HCT116 (cell line): ENCODE data around the gene MYO1E. TPM values are rescaled to one million over a fixed set of nuclear protein-coding genes. Genes with fewer than 3 reads are reported as not detected.

ENCODE experiments used
- ATAC-seq: fragments of 200-7000 bp; cut with Tn5 transposase; 2 replicates; pipeline ENCODE4 v1.9.1; 2020; ENCODE audit warnings: mild to moderate bottlenecking, moderate library complexity
- BruUV-seq: library from RNA; stranded (reverse); fragments of 400-500 nt; replicated peaks from 2 replicates; lab custom pipeline; 2021; lab: Mats Ljungman, UMichigan
- CTCF ChIA-PET: fragments of 300-600 bp; sonication (Branson Sonifier 250); formaldehyde crosslinking; loops from one replicate; lab custom pipeline; 2021; ENCODE audit warnings: antibody characterized with exemption; lab: Charles Lee
- POLR2A ChIA-PET: fragments of 300-600, 350-600 bp; sonication (Branson Sonifier 250); formaldehyde crosslinking; loops from one replicate; lab custom pipeline; 2021; ENCODE audit warnings: antibody characterized with exemption; lab: Charles Lee
- RAD21 ChIA-PET, 2 experiments: fragments of 300-600 bp; sonication (Branson Sonifier 250); formaldehyde crosslinking; loops; one replicate each; lab custom pipeline; 2023; ENCODE audit warnings: low total read pairs in 2 of 2; ENCODE audit not compliant: uncharacterized antibody in 2 of 2, unreplicated experiment in 2 of 2, low non-redundant PET in 1 of 2; lab: Charles Lee
- DNase-seq: peaks from one replicate; pipeline ENCODE4 v3.0.0-alpha.2; 2010; ENCODE audit warnings: low read depth, low spot score
- H2AFZ ChIP-seq: fragments of 200-600 bp; shearing (Covaris generic), sonication (generic); 2 replicates; pipeline ENCODE4 v1.6.1; 2017; ENCODE audit warnings: low read depth, mixed run types, mixed read lengths, antibody characterized with exemption, low read length; ENCODE audit not compliant: poor library complexity, severe bottlenecking
- H3K27ac ChIP-seq: 2 replicates; pipeline ENCODE4 v1.5.1; 2012; ENCODE audit warnings: low read depth, low read length
- H3K27me3 ChIP-seq: fragments of 200-600 bp; sonication (generic); 2 replicates; pipeline ENCODE4 v1.6.1; 2016; ENCODE audit warnings: mixed run types, low read length, mixed read lengths; ENCODE audit not compliant: insufficient read depth
- H3K36me3 ChIP-seq, 2 experiments: fragments of 200-500 bp in 1 of 2; fragments of 200-600 bp in 1 of 2; sonication (Bioruptor generic) in 1 of 2; sonication (generic) in 1 of 2; 2 replicates each; pipeline versions ENCODE4 v1.5.1 to v1.6.1; 2014 to 2016; ENCODE audit warnings: low read length in 2 of 2, inconsistent platforms in 1 of 2, mixed read lengths in 1 of 2, mixed run types in 1 of 2; ENCODE audit not compliant: insufficient read depth in 2 of 2, control insufficient read depth in 1 of 2
- H3K4me1 ChIP-seq, 2 experiments: fragments of 200-600 bp in 1 of 2; sonication (generic) in 1 of 2; 2 replicates each; pipeline versions ENCODE4 v1.5.1 to v1.6.1; 2012 to 2017; ENCODE audit warnings: low read length in 2 of 2, inconsistent platforms in 1 of 2, mild to moderate bottlenecking in 1 of 2, mixed read lengths in 1 of 2, mixed run types in 1 of 2, moderate library complexity in 1 of 2; ENCODE audit not compliant: insufficient read depth in 2 of 2, control insufficient read depth in 1 of 2
- H3K4me2 ChIP-seq: fragments of 200-600 bp; sonication (generic); 2 replicates; pipeline ENCODE4 v1.6.1; 2017; ENCODE audit warnings: mixed run types, low read length, mixed read lengths
- H3K4me3 ChIP-seq, 2 experiments: fragments of 200-600 bp in 1 of 2; sonication (generic) in 1 of 2; replicated peaks in 1 of 2; 2 replicates each; pipeline ENCODE4 v1.5.1; 2011 to 2016; ENCODE audit warnings: low read length in 2 of 2, control low read depth in 1 of 2, low read depth in 1 of 2, mild to moderate bottlenecking in 1 of 2, mixed read lengths in 1 of 2, mixed run types in 1 of 2
- H3K79me2 ChIP-seq: fragments of 200-600 bp; sonication (generic); 2 replicates; pipeline ENCODE4 v1.6.1; 2017; ENCODE audit warnings: mild to moderate bottlenecking, mixed run types, low read length, moderate library complexity, mixed read lengths; ENCODE audit not compliant: insufficient read depth
- H3K9ac ChIP-seq: fragments of 200-600 bp; sonication (generic); 2 replicates; pipeline ENCODE4 v1.6.1; 2016; ENCODE audit warnings: low read length, mixed read lengths
- H3K9me2 ChIP-seq: fragments of 200-600 bp; sonication (generic), shearing (Covaris generic); 2 replicates; pipeline ENCODE4 v1.6.1; 2017; ENCODE audit warnings: mixed run types, mild to moderate bottlenecking, moderate library complexity; ENCODE audit not compliant: insufficient read depth
- H3K9me3 ChIP-seq, 2 experiments: fragments of 200-500 bp in 1 of 2; fragments of 200-600 bp in 1 of 2; sonication (Bioruptor generic) in 1 of 2; sonication (generic) in 1 of 2; 2 replicates each; pipeline ENCODE4 v1.6.1; 2014 to 2017; ENCODE audit warnings: low read length in 2 of 2, mixed read lengths in 2 of 2, inconsistent platforms in 1 of 2, low read depth in 1 of 2, mild to moderate bottlenecking in 1 of 2, mixed run types in 1 of 2, moderate library complexity in 1 of 2; ENCODE audit not compliant: control insufficient read depth in 1 of 2, insufficient read depth in 1 of 2
- H4K20me1 ChIP-seq: fragments of 200-600 bp; sonication (generic), shearing (Covaris generic); 2 replicates; pipeline ENCODE4 v1.6.1; 2017; ENCODE audit warnings: mixed run types, mild to moderate bottlenecking, moderate library complexity; ENCODE audit not compliant: insufficient read depth
- EZH2 ChIP-seq: fragments of 200-600 bp; sonication (generic); IDR thresholded peaks from 2 replicates; pipeline ENCODE4 v1.6.1; 2017; ENCODE audit warnings: antibody characterized with exemption, mixed run types
- FOSL1 ChIP-seq: IDR thresholded peaks from 2 replicates; pipeline ENCODE4 v1.6.1; 2012; ENCODE audit warnings: low read depth
- MAX ChIP-seq: IDR thresholded peaks from 2 replicates; pipeline ENCODE4 v1.6.1; 2012
- RAD21 ChIP-seq: IDR thresholded peaks from 2 replicates; pipeline ENCODE4 v1.6.1; 2012; ENCODE audit warnings: low read depth, mild to moderate bottlenecking
- SP1 ChIP-seq: IDR thresholded peaks from 2 replicates; pipeline ENCODE4 v1.6.1; 2012; ENCODE audit warnings: low read depth
- SRF ChIP-seq: IDR thresholded peaks from 2 replicates; pipeline ENCODE4 v1.6.1; 2012; ENCODE audit warnings: low read depth
- ZBTB33 ChIP-seq: IDR thresholded peaks from 2 replicates; pipeline ENCODE4 v1.6.1; 2011; ENCODE audit warnings: mild to moderate bottlenecking, low read length, moderate library complexity; ENCODE audit not compliant: insufficient replicate concordance; ENCODE audit errors: extremely low read depth
- ZNF274 ChIP-seq: fragments of 200-500 bp; sonication (Bioruptor generic); IDR thresholded peaks from 2 replicates; pipeline ENCODE4 v1.6.1; 2014; ENCODE audit warnings: mild to moderate bottlenecking, low read depth, low read length, inconsistent platforms
- intact Hi-C: fragments of 100-400 bp; cut with micrococcal nuclease; formaldehyde crosslinking; loops from 2 replicates; pipeline ENCODE4 v1.10.0; 2022
- total RNA-seq: library from RNA; stranded (reverse); gene quantifications from one replicate; pipeline ENCODE4 v1.2.1, GENCODE V29; 2021; ENCODE audit not compliant: unreplicated experiment

MYO1E gene
- total RNA-seq, 1 experiment from 2014 or later = 182 TPM

- TSS peak; percentile 92 for BruUV-seq
- ChIA-PET POLR2A (interaction anchor here (0.7 to 1.6 kb wide), 5 partner anchors 8 to 158 kb away, joined by 3 to 5 read pairs (median 4); partner anchors contain the start of gene MYO1E), RAD21 (interaction anchor here in 1 of 2 experiments (0.7 kb wide), 1 partner anchor 72 kb away, joined by 3 read pairs; no protein-coding TSS in a partner anchor), CTCF (interaction anchor here (0.8 kb wide), 1 partner anchor 21 kb away, joined by 4 read pairs; no protein-coding TSS in a partner anchor)
- intact Hi-C loops = loop anchor here (1.0 kb wide), 1 partner anchor 74 kb away; no protein-coding TSS in a partner anchor
- no peaks in the 10 kb centered on the region for H3K9me2 ChIP-seq
- TF ChIP-seq ZNF274 (no peak), ZBTB33 (no peak), EZH2 (no peak), SP1 (no peak), MAX (no peak), SRF (peak; percentile 47; the same call in 1 of the 2 replicates), FOSL1 (no peak), RAD21 (0 out of 2 replicates have a peak, but pooled peaks have one; percentile 1)
- peak overlapping the region; percentile 8 to 44; a peak in 3 of 4 replicates for H3K4me3 ChIP-seq
- peak overlapping the region; percentile 65 for H3K9ac ChIP-seq
- H3K4me2 ChIP-seq = peak overlapping the region; percentile 73
- peak overlapping the region; percentile 62 for H3K27ac ChIP-seq
- ATAC-seq (no peak), DNase-seq (no peak)
- peaks cover 78 to 99% of the 10 kb centered on the region in 2 experiments for H3K4me1 ChIP-seq
- H3K79me2 ChIP-seq = peaks cover 66% of the 10 kb centered on the region
- H2AFZ ChIP-seq = no peak overlapping the region
- H3K36me3 ChIP-seq = no peaks in the 10 kb centered on the region
- no peaks in the 10 kb centered on the region for H3K27me3 ChIP-seq
- H3K9me3 ChIP-seq = no peaks in the 10 kb centered on the region
- H4K20me1 ChIP-seq = no peaks in the 10 kb centered on the region
Observed at GRCh38 chr15:59300618-59301139, 72.0 kb downstream of the MYO1E start.
